Measurements from ENCODE around the gene RIMKLA. TPM values are rescaled to one million over a fixed set of nuclear protein-coding genes. Genes with fewer than 3 reads are reported as not detected.

RIMKLA gene
- total RNA-seq, 1 donor from 2014 or later: 5.2 TPM

DNA sequence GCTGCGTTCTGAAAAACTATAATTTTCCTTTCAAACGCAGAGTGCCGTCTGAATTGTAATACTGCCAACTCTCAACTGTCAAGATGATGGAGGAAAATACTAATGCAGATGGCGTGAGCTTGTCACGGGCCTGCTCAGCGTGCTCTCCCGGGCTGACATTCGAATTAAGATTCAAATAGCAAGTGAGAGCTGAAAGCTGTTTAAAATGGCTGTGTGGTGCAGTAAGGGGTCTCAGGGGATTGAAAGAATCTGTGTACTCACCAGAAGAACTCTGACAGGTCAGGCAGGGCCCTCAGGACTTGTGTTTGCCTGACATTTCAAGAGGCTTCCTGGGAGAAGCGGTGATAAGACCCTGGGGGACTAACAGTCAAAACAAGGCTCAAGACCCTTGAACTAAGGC, 42.1 kb downstream of the RIMKLA start:
- Mint-ChIP-seq H3K4me3 (ENCODE audit: low read depth) (no peak overlapping the region), H3K27me3 (ENCODE audit: low read depth) (no peaks in the 10 kb centered on the region), H3K27ac (no peak overlapping the region), H3K36me3 (ENCODE audit: low read depth) (no peaks in the 10 kb centered on the region), H3K9me3 (no peaks in the 10 kb centered on the region), H3K4me1 (ENCODE audit: low read depth) (no peaks in the 10 kb centered on the region)
- intact Hi-C loops (cut with micrococcal nuclease): no loop called here
- no peak for DNase-seq (ENCODE audit: low spot score)

- Mint-ChIP-seq H3K9me3 (no peaks in the 10 kb centered on the region), H3K27ac (no peak overlapping the region), H3K4me1 (ENCODE audit: low read depth) (no peaks in the 10 kb centered on the region), H3K36me3 (ENCODE audit: low read depth) (no peaks in the 10 kb centered on the region), H3K4me3 (ENCODE audit: low read depth) (no peak overlapping the region), H3K27me3 (ENCODE audit: low read depth) (no peaks in the 10 kb centered on the region)
- intact Hi-C loops (cut with micrococcal nuclease): no loop called here
- no peak for DNase-seq (ENCODE audit: low spot score)
Observed at GRCh38 chr1:42423681-42424080, 43.1 kb downstream of the RIMKLA start.

DNA sequence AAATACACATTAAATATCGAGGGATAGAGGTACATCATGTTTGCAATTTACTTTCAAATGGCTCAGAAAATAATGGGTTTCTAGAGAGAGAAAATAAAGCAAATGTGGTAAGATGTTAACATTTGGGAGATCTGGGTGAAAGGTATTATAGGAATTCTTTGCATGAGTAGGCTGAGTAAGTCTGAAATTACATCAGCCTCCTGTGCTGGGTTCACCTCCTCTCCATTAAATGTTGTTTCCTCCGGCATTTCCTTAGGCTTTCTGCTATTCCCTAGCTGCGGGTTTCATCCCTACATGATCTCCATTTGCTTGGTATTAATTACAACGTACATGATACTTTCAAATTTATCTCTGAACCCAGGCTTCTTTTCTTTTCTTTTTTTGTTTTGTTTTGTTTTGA, 43.6 kb downstream of the RIMKLA start:
- Mint-ChIP-seq H3K9me3 (no peaks in the 10 kb centered on the region), H3K4me1 (ENCODE audit: low read depth) (no peaks in the 10 kb centered on the region), H3K4me3 (ENCODE audit: low read depth) (no peak overlapping the region), H3K27ac (no peak overlapping the region), H3K27me3 (ENCODE audit: low read depth) (no peaks in the 10 kb centered on the region), H3K36me3 (ENCODE audit: low read depth) (no peaks in the 10 kb centered on the region)
- intact Hi-C loops (cut with micrococcal nuclease): no loop called here
- DNase-seq (ENCODE audit: low spot score): no peak

DNA sequence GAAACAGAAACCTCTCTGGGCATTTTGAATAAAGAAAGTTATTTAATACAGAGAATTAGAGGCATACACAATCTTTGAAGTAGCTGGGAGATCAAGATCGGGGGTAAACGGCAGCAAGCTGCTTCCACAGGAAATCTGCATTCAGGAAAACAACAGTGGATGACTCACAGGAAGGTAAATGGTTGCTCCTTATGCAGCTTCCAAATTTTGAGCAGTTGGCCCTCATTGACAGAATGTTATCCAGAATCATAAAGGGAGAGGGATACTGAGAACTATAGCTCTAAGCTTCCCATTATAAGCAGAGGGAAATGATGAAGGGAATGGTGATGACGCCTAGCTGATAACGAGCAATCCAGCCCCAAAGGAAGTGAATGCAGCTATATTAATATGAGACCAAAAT, 46.6 kb downstream of the RIMKLA start:
- H3K4me1 Mint-ChIP-seq (ENCODE audit: low read depth): peaks cover 1% of the 10 kb centered on the region
- H3K27me3 Mint-ChIP-seq (ENCODE audit: low read depth): no peaks in the 10 kb centered on the region
- H3K36me3 Mint-ChIP-seq (ENCODE audit: low read depth): no peaks in the 10 kb centered on the region
- H3K27ac Mint-ChIP-seq: no peak overlapping the region
- intact Hi-C loops (cut with micrococcal nuclease): no loop called here
- no peaks in the 10 kb centered on the region for H3K9me3 Mint-ChIP-seq
- DNase-seq (ENCODE audit: low spot score): no peak
- H3K4me3 Mint-ChIP-seq (ENCODE audit: low read depth): no peak overlapping the region

- Mint-ChIP-seq H3K27ac (no peak overlapping the region), H3K4me3 (ENCODE audit: low read depth) (no peak overlapping the region), H3K4me1 (ENCODE audit: low read depth) (peaks cover 1% of the 10 kb centered on the region), H3K27me3 (ENCODE audit: low read depth) (no peaks in the 10 kb centered on the region), H3K36me3 (ENCODE audit: low read depth) (no peaks in the 10 kb centered on the region), H3K9me3 (no peaks in the 10 kb centered on the region)
- no peak for DNase-seq (ENCODE audit: low spot score)
- intact Hi-C loops (cut with micrococcal nuclease): no loop called here
Observed at GRCh38 chr1:42429603-42430002, 49.0 kb downstream of the RIMKLA start.

GRCh38 chr1:42430286-42431135, 49.9 kb downstream of the RIMKLA start:
- peaks cover 1% of the 10 kb centered on the region for H3K4me1 Mint-ChIP-seq (ENCODE audit: low read depth)
- H3K36me3 Mint-ChIP-seq (ENCODE audit: low read depth): no peaks in the 10 kb centered on the region
- H3K9me3 Mint-ChIP-seq: no peaks in the 10 kb centered on the region
- intact Hi-C loops (cut with micrococcal nuclease): no loop called here
- DNase-seq (ENCODE audit: low spot score): no peak
- no peak overlapping the region for H3K4me3 Mint-ChIP-seq (ENCODE audit: low read depth)
- H3K27ac Mint-ChIP-seq: no peak overlapping the region
- no peaks in the 10 kb centered on the region for H3K27me3 Mint-ChIP-seq (ENCODE audit: low read depth)

- peaks cover 1% of the 10 kb centered on the region for H3K4me1 Mint-ChIP-seq (ENCODE audit: low read depth)
- no peak overlapping the region for H3K4me3 Mint-ChIP-seq (ENCODE audit: low read depth)
- no peaks in the 10 kb centered on the region for H3K27me3 Mint-ChIP-seq (ENCODE audit: low read depth)
- no peaks in the 10 kb centered on the region for H3K36me3 Mint-ChIP-seq (ENCODE audit: low read depth)
- intact Hi-C loops (cut with micrococcal nuclease): no loop called here
- no peak overlapping the region for H3K27ac Mint-ChIP-seq
- no peak for DNase-seq (ENCODE audit: low spot score)
- no peaks in the 10 kb centered on the region for H3K9me3 Mint-ChIP-seq
Observed at GRCh38 chr1:42431514-42431913, 50.9 kb downstream of the RIMKLA start.

- H3K27me3 Mint-ChIP-seq (ENCODE audit: low read depth): no peaks in the 10 kb centered on the region
- no peak overlapping the region for H3K4me3 Mint-ChIP-seq (ENCODE audit: low read depth)
- no peak for DNase-seq (ENCODE audit: low spot score)
- H3K27ac Mint-ChIP-seq: no peak overlapping the region
- intact Hi-C loops (cut with micrococcal nuclease): no loop called here
- H3K4me1 Mint-ChIP-seq (ENCODE audit: low read depth): peaks cover 6% of the 10 kb centered on the region
- no peaks in the 10 kb centered on the region for H3K36me3 Mint-ChIP-seq (ENCODE audit: low read depth)
- no peaks in the 10 kb centered on the region for H3K9me3 Mint-ChIP-seq
Observed at GRCh38 chr1:42432714-42433113, 52.1 kb downstream of the RIMKLA start.

GRCh38 chr1:42433369-42433768, 52.8 kb downstream of the RIMKLA start:
- no peak overlapping the region for H3K4me3 Mint-ChIP-seq (ENCODE audit: low read depth)
- peaks cover 6% of the 10 kb centered on the region for H3K4me1 Mint-ChIP-seq (ENCODE audit: low read depth)
- no peaks in the 10 kb centered on the region for H3K9me3 Mint-ChIP-seq
- no peak for DNase-seq (ENCODE audit: low spot score)
- no peaks in the 10 kb centered on the region for H3K36me3 Mint-ChIP-seq (ENCODE audit: low read depth)
- H3K27ac Mint-ChIP-seq: no peak overlapping the region
- H3K27me3 Mint-ChIP-seq (ENCODE audit: low read depth): no peaks in the 10 kb centered on the region
- intact Hi-C loops (cut with micrococcal nuclease): no loop called here

DNA sequence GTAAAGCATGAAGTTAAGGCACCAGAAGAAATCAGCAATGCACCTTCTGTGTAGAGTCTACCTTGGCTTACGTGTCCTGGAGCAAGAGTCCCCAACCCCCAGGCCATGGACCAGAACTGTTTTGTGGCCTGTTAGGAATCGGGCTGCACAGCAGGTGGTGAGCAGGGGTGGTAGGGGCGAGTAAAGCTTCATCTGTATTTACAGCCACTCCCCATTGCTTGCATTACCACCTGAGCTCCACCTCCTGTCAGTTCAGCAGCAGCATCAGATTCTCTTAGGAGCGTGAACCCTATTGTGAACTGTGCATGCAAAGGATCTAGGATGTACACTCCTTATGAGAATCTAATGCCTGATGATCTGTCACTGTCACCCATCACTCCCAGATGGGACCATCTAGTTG, 53.7 kb downstream of the RIMKLA start:
- intact Hi-C loops (cut with micrococcal nuclease): no loop called here
- no peaks in the 10 kb centered on the region for H3K36me3 Mint-ChIP-seq (ENCODE audit: low read depth)
- no peaks in the 10 kb centered on the region for H3K27me3 Mint-ChIP-seq (ENCODE audit: low read depth)
- no peaks in the 10 kb centered on the region for H3K9me3 Mint-ChIP-seq
- no peak overlapping the region for H3K4me3 Mint-ChIP-seq (ENCODE audit: low read depth)
- H3K4me1 Mint-ChIP-seq (ENCODE audit: low read depth): peaks cover 6% of the 10 kb centered on the region
- no peak for DNase-seq (ENCODE audit: low spot score)
- no peak overlapping the region for H3K27ac Mint-ChIP-seq

DNA sequence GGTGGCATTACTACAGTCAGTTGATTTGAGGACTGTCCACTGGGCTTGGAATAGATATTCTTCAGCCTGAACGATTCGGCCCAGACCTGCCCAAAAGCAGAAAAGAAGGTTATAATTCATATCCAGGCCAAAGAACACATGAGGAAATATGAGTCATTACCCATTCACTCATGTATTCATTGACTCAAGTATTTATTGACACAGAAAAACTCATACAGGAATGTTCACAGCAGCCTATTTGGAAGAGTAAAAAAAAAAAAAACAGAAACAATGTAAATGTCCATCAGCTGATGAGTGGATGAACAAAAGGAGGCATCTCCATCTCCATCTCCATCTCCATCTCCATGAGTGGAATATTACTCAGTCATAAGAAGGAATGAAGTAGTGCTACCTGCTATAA, 59.3 kb downstream of the RIMKLA start:
- no peak for DNase-seq (ENCODE audit: low spot score)
- Mint-ChIP-seq H3K4me3 (ENCODE audit: low read depth) (no peak overlapping the region), H3K27ac (no peak overlapping the region), H3K9me3 (no peaks in the 10 kb centered on the region), H3K36me3 (ENCODE audit: low read depth) (no peaks in the 10 kb centered on the region), H3K4me1 (ENCODE audit: low read depth) (peaks cover 4% of the 10 kb centered on the region), H3K27me3 (ENCODE audit: low read depth) (no peaks in the 10 kb centered on the region)
- intact Hi-C loops (cut with micrococcal nuclease): no loop called here

DNA sequence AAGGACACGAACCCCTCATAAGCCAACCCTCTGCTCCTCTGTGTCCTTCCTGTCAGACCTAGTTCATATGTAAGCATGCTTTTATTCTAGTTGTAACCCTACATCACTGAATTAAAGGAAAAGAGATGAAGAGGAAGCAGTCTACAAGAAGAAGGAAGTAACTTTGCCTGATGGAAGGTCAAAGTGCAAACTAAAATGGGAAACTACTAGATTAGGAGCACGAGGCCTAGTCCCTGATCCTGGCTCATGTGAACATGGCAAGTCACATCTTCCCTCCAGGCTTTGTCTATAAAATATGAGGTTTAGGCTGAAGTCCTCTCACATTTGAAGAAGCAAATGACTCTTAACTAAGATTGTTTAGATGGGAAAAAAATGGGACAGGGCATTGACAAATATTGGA, 62.1 kb downstream of the RIMKLA start:
- intact Hi-C loops (cut with micrococcal nuclease): no loop called here
- DNase-seq (ENCODE audit: low spot score): no peak
- Mint-ChIP-seq H3K27me3 (ENCODE audit: low read depth) (no peaks in the 10 kb centered on the region), H3K27ac (no peak overlapping the region), H3K9me3 (no peaks in the 10 kb centered on the region), H3K4me3 (ENCODE audit: low read depth) (no peak overlapping the region), H3K4me1 (ENCODE audit: low read depth) (no peaks in the 10 kb centered on the region), H3K36me3 (ENCODE audit: low read depth) (no peaks in the 10 kb centered on the region)

DNA sequence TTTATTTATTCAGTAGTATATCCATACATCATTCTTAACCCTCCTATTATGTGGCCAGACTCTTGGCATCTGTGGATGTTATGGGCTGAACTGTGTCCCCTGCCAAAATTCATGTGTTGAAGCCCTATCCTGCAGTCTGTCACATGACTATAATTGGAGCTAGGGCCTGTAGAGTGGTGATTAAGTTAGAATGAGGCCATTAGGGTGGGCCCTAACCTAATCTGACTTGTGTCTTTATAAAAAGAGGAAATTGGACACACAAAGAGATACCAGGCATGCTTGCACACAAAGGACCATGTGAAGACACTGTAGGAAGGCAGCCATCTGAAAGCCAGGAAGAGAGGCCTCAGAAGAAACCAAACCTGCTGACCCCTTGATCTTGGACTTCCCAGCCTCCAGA, 68.7 kb downstream of the RIMKLA start:
- Mint-ChIP-seq H3K27me3 (ENCODE audit: low read depth) (peaks cover 5% of the 10 kb centered on the region), H3K9me3 (no peaks in the 10 kb centered on the region), H3K4me3 (ENCODE audit: low read depth) (no peak overlapping the region), H3K4me1 (ENCODE audit: low read depth) (no peaks in the 10 kb centered on the region), H3K36me3 (ENCODE audit: low read depth) (no peaks in the 10 kb centered on the region), H3K27ac (no peak overlapping the region)
- intact Hi-C loops (cut with micrococcal nuclease): no loop called here
- DNase-seq (ENCODE audit: low spot score): no peak

Measured in activated T-helper 2 cell treated with anti-CD3 and anti-CD28 coated beads, Interferon-gamma antibody, Interleukin-2, Interleukin-4, amounts not matched to agents 10 μg/mL and 5 μg/mL and 100 μg/mL, durations not matched to agents 14 hours and 24 hours and 36 hours (primary cell).